Measurements from ENCODE around the gene KAT6B.

Gene KAT6B

DNA sequence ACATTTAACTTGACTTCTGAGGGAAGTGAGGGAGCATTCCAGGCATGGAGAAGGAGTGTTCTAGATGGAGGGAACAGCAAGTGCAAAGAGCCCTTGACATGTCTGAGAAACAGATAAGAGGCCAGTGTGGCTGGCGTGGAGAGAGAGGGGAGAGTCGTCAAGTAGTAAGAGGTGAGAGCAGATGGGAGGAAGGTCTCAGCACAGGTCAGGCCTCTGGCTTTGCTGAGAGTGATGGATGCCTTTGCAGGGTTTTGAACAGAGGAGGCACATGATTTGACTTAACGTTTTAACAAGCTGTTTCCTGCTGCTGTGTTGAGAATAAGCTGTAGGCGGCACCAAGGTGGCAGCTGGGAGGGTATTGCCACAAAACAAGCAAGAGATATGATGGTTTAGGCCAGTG, 97.2 kb downstream of the KAT6B start:
- peak in 1 of 3 experiments; percentile 6 for DNase-seq

DNA sequence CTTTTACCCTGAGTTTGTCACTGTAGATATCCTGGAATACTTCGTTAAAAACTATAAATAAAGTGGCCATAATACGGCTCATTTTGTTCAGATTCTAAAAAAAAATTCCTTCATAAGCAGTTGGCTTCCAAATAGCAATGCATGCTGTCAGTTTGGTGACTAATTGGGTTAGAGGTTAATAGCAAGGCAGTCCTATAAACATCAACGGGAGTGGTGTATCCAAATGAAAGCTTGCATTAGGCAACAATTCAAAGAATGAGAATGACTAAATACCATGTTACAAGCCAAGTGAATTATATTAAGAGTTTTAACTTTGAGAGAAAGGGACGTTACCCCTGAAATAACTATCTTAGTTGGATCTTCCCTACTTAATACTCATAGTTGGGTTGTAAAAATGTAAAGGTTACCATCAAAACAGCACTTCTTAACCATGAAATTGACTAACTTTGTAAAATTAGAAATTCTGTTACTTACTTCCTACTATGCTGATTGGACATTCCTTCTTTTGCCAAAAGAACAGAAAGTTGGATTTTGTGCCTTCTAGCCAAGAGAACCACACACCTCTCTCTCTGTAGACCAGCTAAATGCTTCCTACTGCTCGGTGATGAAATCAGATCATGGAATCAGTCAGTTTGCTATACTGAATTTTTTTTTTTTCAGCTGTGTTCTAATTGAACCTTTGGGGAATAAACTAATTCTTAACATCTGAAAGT, 98.0 kb downstream of the KAT6B start:
- no peak for DNase-seq

DNA sequence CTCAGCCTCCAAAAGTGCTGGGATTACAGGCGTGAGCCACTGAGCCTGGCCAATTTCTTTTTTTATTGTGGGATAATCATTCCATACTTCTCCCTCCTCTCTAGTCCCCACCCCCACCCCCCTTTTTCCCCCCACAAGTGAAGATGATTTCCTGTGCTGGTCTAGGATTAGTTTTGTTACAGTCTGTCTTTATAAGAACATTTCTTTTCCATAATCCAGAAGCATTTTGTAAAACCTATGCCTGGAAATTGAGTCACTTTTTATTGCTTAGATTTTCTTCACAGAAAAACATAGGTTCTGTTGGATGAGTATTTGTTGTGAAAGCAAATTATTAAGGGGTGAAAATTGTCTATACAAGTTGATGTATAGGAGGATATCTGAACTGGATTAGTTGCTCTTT, 98.9 kb downstream of the KAT6B start:
- DNase-seq = no peak

DNA sequence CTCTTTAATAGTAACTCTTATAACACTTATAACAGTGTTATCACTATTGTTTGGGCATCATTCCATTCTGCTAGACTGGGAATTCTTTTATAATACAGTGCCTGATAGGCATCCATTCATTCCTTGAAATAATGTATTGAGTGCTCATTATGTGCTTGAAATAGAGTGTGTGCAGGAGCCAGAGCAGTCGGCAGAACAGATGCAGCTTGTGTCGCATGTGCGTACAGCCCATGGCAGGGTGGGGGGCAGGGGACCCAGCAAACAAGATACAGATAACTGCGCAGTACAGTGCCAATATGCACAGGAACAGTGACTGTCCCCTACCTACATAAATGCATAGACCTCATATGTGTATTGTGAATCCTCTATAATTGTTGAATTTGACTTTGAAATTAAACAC, 99.3 kb downstream of the KAT6B start:
- DNase-seq = peak in 1 of 3 experiments; percentile 5

DNA sequence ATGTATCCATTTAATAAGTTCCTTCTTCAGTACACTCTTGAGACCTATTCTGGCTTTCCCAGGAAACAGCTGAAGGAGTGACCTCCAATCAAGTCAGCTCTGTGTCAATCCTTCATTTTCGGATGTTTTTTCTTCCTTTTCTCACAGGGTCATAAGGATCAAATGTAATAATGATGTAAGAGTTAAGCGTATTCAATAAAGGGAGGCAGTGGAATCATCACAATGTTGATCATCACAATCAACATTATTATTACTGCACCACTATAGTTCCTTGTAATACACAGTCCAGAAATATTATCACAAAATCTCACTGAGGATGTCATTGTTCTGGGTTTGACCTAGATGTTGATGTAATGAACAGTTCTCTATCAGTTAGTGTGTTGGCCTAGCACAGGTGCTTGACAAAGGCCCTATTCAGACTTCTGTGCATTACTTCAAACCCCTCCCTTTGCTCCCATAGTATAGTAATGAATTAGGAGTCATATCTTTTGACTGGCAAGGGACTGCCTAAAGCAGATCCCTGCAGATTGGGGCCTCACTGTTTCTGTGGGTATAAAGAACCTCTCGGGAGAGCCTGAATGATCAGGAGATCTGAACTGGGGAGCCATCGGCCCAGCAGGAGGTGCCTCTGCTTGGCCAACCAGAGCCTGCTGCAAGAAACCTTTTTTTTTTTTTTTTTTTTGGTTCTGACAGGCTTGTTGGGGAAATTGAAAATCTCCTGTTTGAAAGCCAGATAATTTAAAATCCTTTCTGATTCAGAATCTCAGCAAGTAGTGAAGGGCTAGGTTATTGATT, 100.6 kb downstream of the KAT6B start:
- no peak for DNase-seq

DNA sequence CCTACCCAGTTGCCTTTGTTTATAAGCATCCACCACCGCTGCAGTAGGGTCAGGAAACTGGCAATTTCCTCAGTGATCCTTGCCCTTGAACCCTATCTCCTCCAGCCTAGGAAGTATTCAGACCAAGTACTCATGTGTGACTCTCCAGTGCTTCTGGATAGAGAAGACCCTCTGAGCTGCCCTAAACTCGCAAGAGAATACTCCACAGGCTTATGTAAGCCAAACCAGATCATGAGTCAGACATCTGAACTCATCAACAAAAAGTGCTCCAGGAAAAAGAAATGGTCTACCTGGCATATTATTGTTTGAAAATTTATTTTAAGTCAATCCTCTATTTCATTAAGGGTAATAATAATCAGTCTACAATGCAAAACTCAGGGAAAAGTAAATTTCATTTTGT, 101.3 kb downstream of the KAT6B start:
- DNase-seq = no peak

DNA sequence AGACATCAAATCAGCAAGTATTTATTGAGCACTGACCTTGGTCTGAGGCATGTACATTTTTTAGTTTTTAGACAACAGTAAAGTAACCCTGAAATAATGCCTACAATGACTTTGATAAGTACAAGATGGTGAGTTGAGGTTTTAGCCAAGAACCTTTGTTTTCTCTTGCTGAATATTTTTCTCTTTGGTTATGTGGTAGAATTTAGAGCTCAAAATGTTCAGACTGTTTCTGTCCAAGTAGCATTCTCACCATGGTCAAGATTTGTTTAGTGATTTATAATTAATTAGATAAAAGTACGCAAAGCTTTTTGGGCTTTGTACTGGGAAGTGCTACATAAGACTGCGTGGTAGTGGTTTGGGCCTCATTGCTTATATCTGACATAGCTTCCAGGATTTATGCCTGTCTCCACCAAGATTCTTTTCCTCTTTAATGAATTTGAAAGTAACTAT, 102.4 kb downstream of the KAT6B start:
- no peak for DNase-seq

DNA sequence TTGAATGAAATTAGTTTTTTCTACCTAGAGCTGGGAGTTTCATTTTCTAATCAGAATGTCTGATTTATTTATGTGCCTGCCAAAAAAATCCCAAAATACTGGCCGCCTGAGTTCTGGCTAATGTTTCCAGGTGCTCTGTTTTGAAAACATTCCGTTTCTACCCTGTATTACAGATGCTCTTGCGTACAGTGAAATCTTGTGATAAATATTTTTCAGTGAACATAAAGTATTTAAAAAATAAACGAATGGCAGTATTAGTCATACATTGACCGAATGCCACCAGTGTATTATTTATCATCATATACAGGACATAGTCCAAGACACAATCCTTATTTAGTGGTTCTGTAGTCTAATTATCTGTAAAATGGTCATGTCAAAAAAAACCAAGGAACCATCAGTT, 102.8 kb downstream of the KAT6B start:
- no peak for DNase-seq

DNA sequence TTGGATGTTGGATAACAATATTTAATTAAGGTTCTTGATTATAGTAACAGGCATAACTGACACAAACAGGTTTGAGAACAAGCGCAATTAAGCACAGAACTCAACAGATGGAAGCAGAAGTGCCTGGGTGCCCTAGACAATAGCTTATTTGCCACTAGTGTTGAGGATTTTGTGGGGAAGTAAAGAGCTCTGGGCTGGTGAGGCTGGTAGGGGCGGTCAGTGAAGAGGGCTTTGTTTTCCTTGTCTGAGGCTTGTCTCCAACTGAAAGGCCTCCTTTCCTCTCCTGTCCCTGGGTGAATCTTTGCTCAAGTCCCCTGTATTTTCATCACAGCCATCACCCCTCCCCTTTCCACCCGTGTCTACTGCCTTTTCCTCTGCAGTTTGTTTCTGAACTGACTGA, 104.6 kb downstream of the KAT6B start:
- peak in 2 of 3 experiments; percentile 24 to 66 for DNase-seq

DNA sequence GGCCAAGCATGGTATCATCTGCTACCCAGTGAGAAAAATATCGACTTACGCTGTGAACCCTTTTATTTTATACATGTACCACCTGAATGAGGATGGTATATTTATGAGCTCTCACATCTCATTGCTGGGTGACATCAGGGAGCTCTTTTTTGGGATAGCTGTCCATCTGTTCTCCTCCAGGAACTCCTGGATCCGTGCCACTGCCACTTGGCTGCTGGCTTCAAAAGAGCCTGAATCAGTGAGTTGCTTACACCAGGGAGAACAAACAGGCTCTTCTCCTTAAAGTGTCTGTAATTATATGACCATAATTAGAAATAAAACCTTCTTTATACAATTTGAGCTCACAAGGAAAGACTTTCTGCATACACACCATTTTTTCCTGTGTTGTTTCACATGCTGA, 106.2 kb downstream of the KAT6B start:
- peak in 2 of 3 experiments; percentile 3 to 47 for DNase-seq

DNA sequence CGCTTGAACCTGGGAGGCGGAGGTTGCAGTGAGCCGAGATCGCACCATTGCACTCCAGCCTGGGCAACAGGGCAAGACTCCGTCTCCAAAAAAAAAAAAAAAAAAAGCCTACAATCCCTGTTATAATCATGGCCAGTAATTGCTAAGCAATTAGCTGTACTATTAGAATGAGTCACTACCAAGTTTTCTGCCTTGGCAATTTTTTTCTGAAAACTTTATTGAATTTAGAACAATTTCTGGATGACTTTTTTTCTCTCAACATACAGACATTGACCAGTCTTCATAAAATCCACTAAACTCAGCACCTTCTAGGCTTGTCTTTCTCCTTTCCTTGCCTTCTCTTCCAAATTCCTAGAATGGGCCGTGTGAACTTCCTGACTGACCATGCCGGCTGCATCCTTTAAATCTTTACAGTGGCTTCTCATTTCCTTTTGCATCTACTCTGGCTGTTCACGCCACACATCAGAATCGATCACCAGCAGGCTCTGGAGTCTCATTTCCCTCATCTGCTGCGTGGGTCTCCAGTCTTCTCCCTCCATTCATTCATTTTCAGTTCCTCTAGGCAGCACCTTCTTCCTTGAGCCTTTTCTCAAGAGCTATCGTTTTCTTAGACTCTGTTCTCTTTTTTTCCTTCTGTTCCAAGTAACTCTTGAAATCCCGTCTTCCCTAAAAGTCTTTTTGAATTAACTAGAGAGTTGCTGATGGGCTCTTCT, 107.9 kb downstream of the KAT6B start:
- DNase-seq = no peak

DNA sequence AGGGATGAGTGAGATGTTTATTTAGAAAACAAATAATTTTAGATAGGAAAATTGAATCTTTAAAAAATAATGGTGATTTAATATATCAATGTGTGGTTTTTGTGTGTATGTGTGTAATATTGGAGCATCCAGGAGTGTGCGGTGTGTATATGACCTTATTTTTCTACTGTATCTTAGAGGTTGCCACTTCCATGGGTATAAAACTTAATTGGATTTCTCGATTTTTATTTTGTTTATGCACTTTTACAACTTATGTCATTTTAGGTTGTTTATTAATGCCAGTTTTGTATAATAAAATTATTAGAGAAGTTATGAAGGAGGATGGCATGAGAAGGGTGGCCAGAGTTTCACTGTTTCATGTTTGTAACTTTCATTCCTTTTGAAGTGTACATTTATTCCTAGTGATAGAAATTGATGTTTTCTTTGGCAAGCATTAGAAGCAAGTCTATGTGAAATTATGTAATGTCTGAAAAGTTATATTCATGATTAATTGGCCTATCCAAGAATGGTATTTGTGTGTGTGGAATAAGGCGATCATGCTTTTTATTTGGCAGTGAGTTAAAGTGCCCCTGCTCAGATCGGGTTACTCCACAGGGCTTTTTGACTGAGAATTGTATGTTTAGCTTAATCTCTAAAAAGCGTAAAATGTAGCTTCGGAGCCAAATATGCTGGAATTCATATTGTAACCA, 110.3 kb downstream of the KAT6B start:
- peak in 1 of 3 experiments; percentile 36 for DNase-seq

DNA sequence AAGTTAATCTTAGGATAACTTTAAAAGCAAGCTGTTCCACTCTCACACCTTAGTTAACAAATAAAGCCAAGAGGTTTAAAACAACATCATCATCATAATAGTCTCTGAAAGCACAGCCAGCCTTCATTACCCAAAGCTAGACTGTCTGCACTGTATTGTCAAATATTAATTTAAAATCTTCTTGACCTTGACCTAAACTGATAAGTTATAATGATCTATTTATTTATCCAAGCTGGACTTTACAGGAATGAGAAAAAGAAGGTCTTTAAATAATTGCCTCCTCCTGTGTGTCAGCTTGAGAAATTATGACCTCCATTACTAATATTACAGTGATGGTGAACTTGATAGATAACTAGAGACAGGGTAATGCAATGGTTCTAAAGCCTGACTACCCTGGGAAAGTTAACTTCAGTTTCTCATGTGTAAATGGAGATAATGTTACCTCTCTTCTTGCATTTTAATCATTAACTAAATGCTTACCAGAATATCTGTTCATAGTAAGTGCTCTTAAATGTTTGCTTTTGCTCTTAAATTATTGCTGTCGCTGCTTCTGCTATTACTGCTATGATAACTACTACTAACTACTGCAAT, 111.0 kb downstream of the KAT6B start:
- peak in 1 of 3 experiments; percentile 39 for DNase-seq

DNA sequence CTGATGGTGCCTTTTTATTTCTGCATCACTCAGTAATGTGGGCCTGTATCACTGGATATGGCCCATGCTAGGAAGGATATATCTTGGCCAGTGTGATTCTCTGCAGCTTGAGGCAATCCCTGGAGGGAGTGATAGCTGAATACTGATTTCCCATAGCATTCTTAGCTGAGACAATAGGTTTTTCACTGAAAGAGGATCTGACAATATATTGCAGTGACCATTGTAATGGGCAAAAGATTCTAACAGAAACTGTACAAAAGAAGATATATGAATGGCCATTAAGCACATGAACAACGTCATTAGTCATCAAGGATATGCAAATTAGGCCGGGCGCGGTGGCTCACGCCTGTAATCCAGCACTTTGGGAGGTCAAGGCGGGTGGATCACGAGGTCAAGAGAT, 117.8 kb downstream of the KAT6B start:
- DNase-seq = no peak

DNA sequence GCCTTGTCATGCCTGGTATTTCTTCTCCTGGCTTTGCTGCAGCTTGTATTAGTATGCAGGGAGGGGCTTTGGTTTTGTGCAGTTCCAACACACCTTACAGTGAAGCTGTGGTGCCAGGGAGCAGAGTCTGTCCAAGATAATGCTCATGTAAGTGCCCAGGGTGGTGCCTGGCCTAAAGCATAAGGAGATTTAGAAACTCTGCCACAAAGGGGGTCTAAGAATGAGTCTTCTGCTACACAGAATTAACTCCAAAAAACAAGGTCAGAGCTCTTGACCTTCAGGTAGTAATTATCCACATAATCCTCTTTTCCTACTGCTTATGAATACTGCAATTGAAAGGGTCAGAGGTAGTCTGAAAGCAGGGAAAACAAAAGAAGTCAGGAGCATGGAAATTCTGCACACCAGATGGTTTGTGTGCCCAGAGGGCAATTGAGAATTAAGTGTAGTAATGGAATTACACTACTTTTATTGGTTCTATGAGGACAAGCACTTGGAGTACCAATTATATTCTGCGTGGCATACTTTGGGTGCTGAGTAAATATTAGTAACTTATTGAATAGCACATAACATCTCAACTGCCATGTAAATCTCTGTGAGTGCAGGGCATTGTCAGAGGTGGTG, 121.5 kb downstream of the KAT6B start:
- DNase-seq = peak; percentile 36 to 94 (median 69)

DNA sequence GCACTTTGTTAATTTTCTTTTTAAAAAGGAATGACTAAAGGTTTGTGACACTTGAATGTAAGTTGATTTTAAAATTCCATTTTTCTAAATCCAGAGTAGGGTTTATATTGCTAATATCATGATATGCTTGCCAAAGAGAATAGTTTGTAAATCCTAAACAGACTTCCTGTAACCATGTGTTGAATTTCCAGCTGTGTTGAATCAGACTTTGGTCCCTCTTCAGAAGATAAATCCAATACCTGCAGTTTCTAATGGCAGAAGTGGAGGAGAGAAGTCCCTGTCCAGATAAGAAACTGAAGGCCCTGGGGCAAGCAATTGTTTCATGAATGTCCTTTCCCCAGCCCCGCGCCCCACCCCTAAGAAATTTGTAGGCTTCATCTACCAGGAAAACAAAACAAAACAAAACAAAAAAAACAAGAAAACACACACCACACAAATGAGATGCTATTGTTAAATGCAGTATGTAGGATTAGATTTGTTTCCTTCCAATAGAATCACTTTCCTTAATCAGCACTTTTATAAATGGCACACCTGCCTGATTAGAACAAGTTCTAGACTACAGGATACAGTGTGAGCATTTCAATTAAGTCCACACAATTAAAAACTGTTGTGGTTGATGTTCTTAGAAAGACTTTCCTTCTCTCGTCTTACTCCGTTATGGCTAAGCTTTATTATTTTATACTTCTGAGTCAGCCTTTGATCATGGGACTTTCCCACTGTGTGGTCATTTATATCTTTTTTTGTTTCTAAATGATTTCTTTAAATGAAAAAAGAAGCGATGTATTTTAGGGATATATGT, 122.8 kb downstream of the KAT6B start:
- peak in 1 of 3 experiments; percentile 17 for DNase-seq

DNA sequence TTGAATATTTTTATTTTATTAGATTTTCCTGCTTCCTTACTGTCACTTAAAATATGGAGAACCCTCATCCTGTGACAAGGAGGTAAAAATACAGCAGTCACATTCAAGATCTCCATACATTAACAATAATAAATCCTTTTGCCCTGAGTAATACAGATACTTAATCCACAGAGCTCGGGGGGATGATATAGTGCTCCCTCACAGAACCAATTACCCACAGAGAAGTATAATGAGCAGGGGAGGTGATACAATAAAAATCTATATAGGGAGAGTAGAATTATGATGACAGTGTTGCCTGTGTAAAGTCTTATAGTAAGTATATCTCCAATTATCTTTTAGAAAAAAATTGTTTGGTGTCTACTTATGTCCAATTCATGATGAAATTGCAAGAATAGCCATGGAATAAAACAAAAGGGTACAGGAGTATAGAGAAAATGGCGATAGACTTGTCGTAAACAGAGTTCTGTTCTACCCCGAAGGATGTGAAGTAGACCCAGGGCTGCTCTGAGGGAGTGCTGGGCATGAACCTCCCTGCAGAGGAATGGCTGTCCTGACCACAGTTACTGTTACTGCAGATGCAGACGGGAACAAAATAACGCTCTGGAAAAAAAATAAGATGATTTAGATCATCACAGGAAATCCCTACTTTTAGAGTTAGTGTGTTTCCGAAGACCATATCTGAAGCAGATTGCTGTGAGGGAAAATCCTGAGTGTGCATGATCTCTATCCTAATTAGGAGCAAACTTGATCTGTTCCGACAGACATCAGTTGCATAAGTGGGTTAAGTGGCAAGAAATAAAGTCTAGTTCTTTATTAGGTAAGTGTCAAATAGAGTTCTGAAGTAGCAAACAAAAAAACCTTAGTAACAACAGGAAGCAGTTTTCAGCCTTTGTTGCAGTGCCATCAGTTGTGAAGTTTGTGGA, 123.7 kb downstream of the KAT6B start:
- DNase-seq = no peak

DNA sequence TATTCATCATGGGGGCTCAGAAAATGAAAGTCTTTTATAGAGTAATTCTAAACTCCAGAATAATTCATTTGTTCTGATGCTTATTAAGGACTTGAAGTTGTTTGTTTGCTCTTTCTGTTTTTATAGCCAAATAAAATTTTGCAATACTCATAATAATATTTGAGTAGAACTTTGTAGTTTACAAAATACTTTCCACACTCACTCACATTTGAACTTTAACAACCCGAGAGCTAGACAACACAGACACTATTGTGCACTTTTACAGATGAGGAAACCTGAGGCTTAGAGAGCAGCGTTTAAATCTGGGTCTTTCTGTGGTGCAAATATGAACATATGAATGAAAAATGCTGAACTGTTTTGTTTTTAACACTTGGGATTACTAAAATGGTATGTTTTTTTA, 126.8 kb downstream of the KAT6B start:
- no peak for DNase-seq

DNA sequence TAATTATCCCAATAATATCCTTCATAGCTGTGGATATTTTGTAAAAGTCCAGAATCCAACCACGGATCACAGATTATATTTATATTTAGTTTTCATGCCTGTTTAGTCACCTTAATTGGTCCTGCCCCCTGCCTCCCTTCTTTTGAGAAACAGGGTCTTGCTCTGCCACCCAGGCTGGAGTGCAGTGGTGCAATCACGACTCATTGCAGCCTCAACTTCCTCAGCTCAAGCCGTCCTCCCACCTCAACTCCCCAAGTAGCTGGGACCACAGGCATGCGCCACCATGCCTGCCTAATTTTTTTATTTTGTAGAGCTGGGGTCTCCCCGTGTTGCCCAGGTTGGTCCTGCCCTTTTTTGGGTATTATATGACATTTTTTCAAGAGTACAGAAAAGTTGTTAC, 129.4 kb downstream of the KAT6B start:
- no peak for DNase-seq

DNA sequence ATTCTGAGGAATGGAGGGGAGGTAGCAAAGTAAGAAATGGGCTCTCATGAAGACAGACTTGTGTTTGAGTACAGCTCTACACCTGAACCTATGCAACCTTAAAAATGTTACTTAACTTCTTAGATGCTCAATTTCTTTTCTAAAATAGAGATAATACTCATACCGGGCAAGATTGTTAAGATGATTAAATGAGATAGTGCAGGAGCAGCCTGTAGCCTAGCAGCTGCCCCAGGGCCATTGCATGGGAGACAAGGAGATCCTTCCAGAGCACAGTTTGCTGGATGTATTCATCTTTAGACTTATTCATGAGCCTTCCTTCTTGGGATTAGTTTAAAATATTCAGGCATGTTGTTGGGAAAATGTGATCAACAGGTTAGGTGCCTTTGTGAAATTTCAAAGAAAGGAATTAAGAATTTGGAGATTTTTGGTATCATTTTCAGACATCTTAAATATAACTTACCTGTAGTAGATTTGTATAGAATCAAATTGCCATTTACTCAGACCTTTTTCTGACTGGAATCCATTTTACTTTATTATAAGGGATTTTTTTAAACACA, 130.2 kb downstream of the KAT6B start:
- DNase-seq = no peak

All from NCI-H1417 (cell line).